ENCODE measurements around the gene ARL6IP1.
"Not testable (repeated sequence)": the region's sequence is repeated elsewhere in the genome, so short reads cannot be mapped to it uniquely, and the experiment has no call there.

Gene ARL6IP1

DNA sequence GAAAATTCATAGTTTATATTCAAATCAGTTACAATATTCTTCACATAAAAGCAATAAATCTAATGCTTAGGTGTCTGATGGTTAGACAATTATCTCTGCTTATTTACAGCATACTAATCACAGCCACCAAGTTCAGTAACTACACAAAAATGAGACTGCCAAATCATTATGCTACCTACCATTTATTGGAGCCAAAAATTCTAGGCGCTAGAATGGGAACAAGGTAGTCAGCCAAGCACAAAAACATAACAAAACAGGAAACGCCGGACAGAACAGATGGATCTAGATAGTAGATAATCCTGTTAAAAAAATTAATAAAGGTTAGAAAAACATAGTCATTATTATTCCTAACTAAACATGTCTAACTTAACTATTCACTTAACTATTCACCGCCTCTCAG, 3.6 kb downstream of the ARL6IP1 start:
- no peak for DNase-seq

DNA sequence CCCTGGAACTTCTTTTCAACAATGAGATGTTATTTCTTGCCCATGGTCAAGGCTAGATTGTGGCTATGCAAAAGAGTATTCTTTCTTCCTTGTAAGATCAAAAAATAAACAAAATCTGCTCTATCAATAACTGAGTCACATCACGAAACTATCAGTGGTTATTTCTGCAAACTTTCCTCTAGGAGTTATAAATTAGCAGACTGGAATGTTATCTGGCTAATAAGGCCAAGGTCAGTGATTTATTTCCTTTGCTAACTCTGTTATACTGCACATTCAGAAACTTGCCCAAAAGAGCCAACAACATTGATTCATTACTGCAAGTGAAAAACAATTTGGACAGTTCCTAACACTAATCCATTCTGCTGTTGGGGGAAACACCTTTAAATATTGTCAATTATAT, 5.0 kb downstream of the ARL6IP1 start:
- no peak for DNase-seq

- DNase-seq = no peak
Observed at GRCh38 chr16:18792836-18793433, 8.4 kb downstream of the ARL6IP1 start.

GRCh38 chr16:18789850-18790706, 11.3 kb downstream of the ARL6IP1 start, which contains the start of gene RPS15A:
Gene RPS15A (minus strand): TSS chr16:18790334. CDS start chr16:18789113, 1,221 bp downstream.
- DNase-seq = peak; percentile 99

GRCh38 chr16:18789515-18789849, 11.9 kb downstream of the ARL6IP1 start:
- no peak for DNase-seq

GRCh38 chr16:18788828-18789514, 12.4 kb downstream of the ARL6IP1 start:
- DNase-seq = peak; percentile 36

- DNase-seq = no peak
Observed at GRCh38 chr16:18784917-18785623, 16.3 kb downstream of the ARL6IP1 start.

DNA sequence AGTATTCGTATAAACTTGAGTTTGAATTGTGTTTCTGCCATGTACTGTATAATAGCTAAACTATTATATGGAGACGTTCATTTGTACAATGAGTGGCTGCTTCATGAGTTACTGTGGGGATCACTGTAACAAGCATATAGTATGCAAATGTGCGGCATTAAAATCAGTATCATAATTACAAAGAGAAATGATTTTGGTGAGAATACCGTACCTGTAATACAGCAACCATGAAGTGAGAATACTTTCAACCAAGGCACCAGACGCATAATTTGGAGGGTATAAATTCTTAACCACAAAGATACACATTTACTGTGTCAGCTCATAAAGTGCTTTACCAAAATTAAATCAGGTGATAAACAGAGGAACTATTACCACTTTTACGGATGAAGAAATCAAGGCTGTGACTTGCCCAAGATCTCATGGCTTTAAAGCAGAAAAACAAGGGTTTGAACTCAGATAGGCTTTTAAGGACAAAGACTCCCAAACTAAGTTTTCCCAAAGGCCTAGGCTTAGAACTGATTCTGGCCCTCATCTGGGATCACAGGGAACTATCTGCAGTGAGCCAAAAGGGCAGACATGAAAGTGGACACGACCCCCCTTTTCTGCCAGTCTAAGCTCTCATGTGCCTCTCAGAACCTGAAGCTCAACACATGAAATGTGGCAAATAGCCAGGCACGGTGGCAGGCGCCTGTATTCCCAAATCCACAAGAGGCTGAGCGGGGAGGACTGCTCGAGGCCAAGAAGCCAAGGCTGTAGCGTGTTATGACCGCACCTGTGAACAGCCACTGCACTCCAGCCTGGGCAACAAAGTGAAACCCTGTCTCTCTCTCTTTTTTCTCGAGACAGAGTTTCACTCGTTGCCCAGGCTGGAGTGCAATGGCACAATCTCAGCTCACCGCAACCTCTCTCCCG, 17.7 kb downstream of the ARL6IP1 start:
- DNase-seq = no peak

GRCh38 chr16:18782697-18783429, 18.5 kb downstream of the ARL6IP1 start:
- no peak for DNase-seq

GRCh38 chr16:18781232-18781631, 20.1 kb downstream of the ARL6IP1 start:
- DNase-seq = not testable (repeated sequence)

- not testable (repeated sequence) for DNase-seq
Observed at GRCh38 chr16:18780460-18781026, 20.8 kb downstream of the ARL6IP1 start.

DNA sequence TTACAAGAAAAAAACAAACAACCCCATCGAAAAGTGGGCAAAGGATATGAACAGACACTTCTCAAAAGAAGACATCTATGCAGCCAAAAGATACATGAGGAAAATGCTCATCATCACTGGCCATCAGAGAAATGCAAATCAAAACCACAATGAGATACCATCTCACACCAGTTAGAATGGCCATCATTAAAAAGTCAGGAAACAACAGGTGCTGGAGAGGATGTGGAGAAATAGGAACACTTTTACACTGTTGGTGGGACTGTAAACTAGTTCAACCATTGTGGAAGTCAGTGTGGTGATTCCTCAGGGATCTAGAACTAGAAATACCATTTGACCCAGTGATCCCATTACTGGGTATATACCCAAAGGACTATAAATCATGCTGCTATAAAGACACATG, 23.7 kb downstream of the ARL6IP1 start:
- DNase-seq = not testable (repeated sequence)

DNA sequence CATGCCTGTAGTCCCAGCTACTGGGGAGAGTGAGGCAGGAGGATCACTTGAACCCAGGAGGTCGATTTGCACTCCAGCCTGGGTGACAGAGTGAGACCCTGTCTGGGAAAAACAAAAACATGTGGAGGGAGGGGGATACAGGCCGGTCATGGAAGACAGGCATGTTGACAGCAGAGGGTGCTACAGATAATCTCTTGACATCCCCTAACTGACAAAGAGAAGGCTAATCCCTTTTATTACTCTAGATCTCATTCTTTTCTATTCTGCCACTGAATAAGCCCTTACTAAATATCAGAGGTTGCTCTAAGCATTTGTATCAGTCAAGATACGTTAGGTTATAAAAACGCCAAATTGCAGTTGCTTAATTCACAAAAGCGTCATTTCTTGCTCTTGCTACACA, 25.0 kb downstream of the ARL6IP1 start:
- DNase-seq = not testable (repeated sequence)

GRCh38 chr16:18774651-18775050, 26.7 kb downstream of the ARL6IP1 start:
- DNase-seq = not testable (repeated sequence)

GRCh38 chr16:18772171-18772570, 29.2 kb downstream of the ARL6IP1 start:
- DNase-seq = not testable (repeated sequence)

DNA sequence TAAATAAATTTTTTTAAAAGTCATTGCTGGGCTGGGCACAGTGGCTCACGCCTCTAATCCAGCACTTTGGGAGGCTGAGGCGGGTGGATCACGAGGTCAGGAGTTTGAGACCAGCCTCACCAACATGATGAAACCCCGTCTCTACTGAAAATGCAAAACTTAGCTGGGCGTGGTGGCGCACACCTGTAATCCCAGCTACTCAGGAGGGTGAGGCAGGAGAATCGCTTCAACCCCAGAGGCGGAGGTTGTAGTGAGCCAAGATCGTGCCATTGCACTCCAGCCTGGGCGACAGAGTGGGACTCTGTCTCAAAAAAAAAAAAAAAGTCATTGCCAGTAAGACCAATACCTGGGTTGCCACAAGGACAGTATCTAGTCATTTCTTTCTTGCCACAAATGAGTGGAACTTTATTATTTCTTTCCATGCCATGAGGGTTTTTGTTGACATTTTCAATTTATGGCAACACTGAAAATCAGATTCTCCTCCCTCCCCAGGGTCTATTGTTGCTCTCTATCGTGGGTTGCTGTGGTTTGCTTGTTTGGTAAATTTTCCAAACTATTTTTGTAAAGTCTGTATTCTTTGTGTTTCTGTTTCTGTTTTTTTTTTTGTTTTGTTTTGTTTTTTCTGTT, 30.9 kb downstream of the ARL6IP1 start:
- not testable (repeated sequence) for DNase-seq

DNA sequence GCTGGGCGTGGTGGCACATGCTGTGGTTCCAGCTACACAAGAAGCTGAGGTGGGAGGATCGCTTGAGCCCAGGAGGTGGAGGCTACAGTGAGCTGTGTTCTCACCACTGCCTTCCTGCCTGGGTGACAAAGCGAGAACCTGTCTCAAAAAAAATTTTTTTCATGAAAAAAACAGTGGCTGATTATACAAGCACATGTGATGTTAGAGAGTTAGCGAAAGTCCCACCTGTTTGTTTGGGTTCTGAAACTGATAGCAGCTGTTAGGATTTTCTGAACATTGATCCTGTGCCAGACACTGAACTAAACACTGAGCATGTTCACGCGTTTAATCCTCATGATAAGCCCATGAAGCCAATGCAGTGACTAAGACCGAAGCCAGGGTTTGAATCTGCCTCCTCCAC, 34.1 kb downstream of the ARL6IP1 start:
- peak; percentile 73 for DNase-seq

DNA sequence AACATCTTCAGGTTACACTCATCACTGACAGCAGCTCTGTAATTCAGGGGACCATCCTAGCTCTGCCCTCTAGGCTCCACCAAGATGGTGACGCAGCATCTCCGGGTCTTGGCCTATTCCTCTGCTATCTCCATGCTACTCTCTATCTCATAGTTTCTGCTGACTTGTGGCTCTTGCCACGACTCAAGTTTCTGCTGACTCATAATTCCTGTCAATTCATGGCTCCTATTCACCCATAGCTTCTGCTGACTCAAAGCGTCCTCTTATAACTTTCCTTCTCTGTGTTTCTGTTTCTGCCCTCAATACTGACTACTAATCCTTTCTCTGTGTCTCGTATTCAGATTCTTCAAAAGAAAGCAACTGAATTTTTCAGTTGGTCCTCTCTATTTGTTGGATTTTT, 38.6 kb downstream of the ARL6IP1 start:
- DNase-seq = not testable (repeated sequence)

GRCh38 chr16:18759598-18760520, 41.5 kb downstream of the ARL6IP1 start:
- not testable (repeated sequence) for DNase-seq

Data from RPMI8226 (cell line).